ENCODE results near the gene PARP8. TPM values are rescaled to one million over a fixed set of nuclear protein-coding genes. Genes with fewer than 3 reads are reported as not detected.
"Not testable (repeated sequence)": the region's sequence is repeated elsewhere in the genome, so short reads cannot be mapped to it uniquely, and the experiment has no call there.

The PARP8 gene, protein sequence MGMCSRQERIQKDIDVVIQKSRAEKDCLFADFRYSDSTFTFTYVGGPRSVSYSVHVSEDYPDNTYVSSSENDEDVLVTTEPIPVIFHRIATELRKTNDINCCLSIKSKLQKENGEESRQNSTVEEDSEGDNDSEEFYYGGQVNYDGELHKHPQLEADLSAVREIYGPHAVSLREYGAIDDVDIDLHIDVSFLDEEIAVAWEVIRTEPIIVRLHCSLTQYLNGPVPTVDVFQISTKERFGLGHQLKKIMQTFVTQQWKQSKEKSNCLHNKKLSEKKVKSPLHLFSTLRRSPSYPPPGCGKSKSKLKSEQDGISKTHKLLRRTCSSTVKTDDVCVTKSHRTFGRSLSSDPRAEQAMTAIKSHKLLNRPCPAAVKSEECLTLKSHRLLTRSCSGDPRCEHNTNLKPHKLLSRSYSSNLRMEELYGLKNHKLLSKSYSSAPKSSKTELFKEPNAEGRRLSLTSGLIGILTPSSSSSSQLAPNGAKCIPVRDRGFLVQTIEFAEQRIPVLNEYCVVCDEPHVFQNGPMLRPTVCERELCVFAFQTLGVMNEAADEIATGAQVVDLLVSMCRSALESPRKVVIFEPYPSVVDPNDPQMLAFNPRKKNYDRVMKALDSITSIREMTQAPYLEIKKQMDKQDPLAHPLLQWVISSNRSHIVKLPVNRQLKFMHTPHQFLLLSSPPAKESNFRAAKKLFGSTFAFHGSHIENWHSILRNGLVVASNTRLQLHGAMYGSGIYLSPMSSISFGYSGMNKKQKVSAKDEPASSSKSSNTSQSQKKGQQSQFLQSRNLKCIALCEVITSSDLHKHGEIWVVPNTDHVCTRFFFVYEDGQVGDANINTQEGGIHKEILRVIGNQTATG
- 7.7 TPM for polyA plus RNA-seq (ENCODE audit: insufficient read length)

GRCh38 chr5:50666261-50667022 is at the start of gene PARP8:
TSS of gene PARP8 (plus strand) at chr5:50666637. CDS start at chr5:50667096, 459 bp downstream.
- no peak for DNase-seq (ENCODE audit: low read depth)

DNA sequence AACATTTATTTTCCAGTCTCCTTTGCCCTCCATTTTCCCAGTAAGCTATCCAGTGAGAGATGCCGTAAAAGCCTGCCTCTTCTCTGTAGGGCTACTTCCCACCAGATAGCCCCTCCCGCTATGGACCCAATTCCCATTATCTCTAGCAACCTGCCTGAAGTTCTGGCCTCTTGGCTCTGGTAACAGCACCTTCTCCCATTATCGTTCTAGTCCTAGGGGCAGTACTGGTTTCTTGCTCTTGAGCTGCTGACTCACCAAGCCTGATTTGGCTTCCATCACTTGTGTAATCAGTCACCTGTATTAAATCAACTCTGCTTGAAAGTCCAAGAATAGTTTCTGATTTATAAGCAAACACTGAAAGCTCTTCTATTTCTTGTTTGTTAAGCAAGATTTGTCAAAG is 42.8 kb upstream of the PARP8 start:
- DNase-seq (ENCODE audit: low read depth): no peak

- DNase-seq (ENCODE audit: low read depth): not testable (repeated sequence)
Measured at GRCh38 chr5:50634866-50635265, 31.6 kb upstream of the PARP8 start.

- DNase-seq (ENCODE audit: low read depth): not testable (repeated sequence)
Measured at GRCh38 chr5:50637576-50637975, 28.9 kb upstream of the PARP8 start.

DNA sequence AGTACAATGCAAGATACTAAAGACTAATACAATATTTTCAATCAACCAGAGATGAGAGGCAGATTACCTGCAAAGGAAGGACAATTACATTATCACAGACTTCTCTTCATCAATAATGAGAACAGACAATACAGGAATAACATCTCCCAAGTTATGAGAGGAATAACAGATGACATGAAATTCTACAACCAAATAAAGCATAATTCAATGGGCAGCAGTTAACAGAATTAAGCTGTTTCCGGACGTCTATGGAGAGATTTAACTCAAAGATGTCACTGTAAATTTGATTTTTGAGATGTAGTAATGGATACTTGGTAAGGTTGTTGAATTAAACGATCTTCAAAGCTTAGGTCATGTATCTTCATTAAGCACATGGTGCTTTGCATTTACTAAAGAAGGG is 19.8 kb upstream of the PARP8 start:
- no peak for DNase-seq (ENCODE audit: low read depth)

GRCh38 chr5:50647726-50648125 is 18.7 kb upstream of the PARP8 start:
- no peak for DNase-seq (ENCODE audit: low read depth)

GRCh38 chr5:50653946-50654345 is 12.5 kb upstream of the PARP8 start:
- DNase-seq (ENCODE audit: low read depth): no peak

DNA sequence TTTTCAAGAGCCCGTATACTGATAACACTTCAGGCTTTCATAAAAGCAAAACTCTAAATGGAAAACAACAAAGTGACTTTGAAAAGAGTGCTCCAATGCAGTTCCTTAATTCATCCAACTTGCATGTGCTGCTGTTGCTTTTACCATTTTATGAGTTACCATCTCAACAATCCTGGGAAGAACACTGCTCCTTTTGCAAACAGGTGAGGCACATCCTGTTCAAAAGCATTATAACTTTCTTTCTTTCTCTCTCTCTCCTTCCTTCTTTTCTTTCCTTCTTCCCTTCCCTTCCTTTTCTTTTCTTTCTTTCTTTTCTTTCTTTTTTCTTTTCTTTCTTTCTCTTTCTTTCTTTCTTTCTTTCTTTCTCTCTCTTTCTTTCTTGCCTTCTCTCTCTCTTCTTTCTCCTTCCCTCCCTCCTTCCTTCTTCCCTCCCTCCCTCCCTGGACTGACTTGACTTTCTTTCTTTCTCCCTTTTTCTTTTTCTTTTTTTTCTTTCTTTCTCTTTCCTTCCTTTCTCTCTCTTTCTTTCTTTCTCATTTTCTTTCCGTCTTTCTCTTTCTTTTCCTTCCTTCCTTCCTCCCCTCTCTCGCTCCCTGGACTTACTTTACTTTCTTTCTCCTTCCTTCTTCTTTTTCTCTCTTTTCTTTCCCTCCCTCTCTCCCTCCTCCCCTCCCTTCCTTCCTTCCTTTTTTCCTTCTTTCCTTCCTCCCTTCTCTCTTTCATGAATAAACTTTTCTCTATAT is 11.2 kb upstream of the PARP8 start:
- DNase-seq (ENCODE audit: low read depth): no peak

GRCh38 chr5:50655810-50656205 is 10.6 kb upstream of the PARP8 start:
- no peak for DNase-seq (ENCODE audit: low read depth)

GRCh38 chr5:50657044-50657443 is 9.4 kb upstream of the PARP8 start:
- no peak for DNase-seq (ENCODE audit: low read depth)

- DNase-seq (ENCODE audit: low read depth): no peak
Measured at GRCh38 chr5:50658246-50658645, 8.2 kb upstream of the PARP8 start.

- no peak for DNase-seq (ENCODE audit: low read depth)
Measured at GRCh38 chr5:50663636-50664035, 2.8 kb upstream of the PARP8 start.

GRCh38 chr5:50665091-50665490 is 1.3 kb upstream of the PARP8 start:
- no peak for DNase-seq (ENCODE audit: low read depth)

- not testable (repeated sequence) for DNase-seq (ENCODE audit: low read depth)
Measured at GRCh38 chr5:50665761-50666202, 655 bp upstream of the PARP8 start.

DNA sequence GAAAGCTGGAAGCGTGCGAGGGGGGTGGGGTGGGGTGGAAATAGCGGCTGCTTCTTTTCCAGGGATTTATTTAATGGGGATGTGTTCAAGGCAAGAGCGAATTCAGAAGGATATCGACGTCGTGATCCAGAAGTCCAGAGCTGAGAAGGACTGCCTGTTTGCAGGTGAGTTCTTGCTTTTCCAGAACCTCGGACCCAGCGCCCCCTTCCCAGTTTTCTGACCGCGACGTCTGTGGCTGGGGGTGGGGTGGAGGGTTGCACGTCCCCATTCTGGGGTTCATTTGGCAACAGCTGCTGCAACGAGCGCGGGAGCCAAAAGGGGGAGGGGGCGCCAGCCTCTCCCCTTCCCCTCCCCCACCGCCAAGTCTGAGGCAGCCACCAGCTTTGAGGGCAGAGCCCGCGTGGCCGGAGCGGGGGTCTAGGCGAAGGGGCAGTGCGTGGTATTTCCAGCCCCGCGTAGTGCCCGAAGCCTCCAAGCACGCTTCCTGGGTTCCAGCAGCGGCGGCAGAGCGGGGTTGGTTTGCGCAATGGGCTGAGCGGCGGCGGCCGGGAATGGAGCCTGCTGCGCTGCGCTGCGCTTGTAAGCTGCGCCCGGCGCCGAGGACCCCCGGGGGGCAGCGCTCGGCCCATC is 701 bp downstream of the PARP8 start:
- no peak for DNase-seq (ENCODE audit: low read depth)

- no peak for DNase-seq (ENCODE audit: low read depth)
Measured at GRCh38 chr5:50667653-50668595, 1.5 kb downstream of the PARP8 start.

GRCh38 chr5:50668636-50669035 is 2.2 kb downstream of the PARP8 start:
- not testable (repeated sequence) for DNase-seq (ENCODE audit: low read depth)

- no peak for DNase-seq (ENCODE audit: low read depth)
Measured at GRCh38 chr5:50672663-50673062, 6.2 kb downstream of the PARP8 start.

DNA sequence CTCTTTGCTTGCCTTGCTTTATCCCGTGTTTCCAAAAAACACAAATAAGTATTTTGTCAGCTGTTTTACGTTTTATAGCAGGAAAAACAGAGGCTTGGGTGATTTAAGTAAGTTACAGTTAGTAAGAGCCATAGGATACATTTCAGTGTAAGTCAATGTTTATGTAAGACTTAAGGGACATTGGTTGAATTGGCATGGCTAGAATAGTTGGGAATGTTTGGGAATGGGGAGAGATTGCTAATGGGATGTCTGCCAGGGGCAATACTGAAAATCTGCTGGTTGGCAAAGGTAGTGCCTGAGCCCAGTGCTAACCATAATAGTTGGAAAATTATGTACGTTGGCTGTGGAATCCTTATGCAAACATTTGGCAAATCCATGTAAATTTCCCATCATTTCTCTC is 7.0 kb downstream of the PARP8 start:
- DNase-seq (ENCODE audit: low read depth): not testable (repeated sequence)

- no peak for DNase-seq (ENCODE audit: low read depth)
Measured at GRCh38 chr5:50675385-50675784, 8.9 kb downstream of the PARP8 start.
